ENCODE results near the gene AVP. TPM values are rescaled to one million over a fixed set of nuclear protein-coding genes. Genes with fewer than 3 reads are reported as not detected.

Gene AVP
- not detected for total RNA-seq
- long read RNA-seq, donor 1, result 0 reads
- long read RNA-seq, donor 2, result 0 reads

GRCh38 chr20:3084283-3084985, at the start of gene AVP:
TSS of gene AVP (minus strand) at chr20:3084724. CDS start at chr20:3084674, 50 bp downstream.
- no peaks in the 10 kb centered on the region for H3K36me3 ChIP-seq (ENCODE audit: low read depth)

GRCh38 chr20:3134151-3134550, 49.6 kb upstream of the AVP start:
- intact Hi-C loops (cut with DNase I, micrococcal nuclease), result no loop called here
- TF ChIP-seq, protein P1, sequence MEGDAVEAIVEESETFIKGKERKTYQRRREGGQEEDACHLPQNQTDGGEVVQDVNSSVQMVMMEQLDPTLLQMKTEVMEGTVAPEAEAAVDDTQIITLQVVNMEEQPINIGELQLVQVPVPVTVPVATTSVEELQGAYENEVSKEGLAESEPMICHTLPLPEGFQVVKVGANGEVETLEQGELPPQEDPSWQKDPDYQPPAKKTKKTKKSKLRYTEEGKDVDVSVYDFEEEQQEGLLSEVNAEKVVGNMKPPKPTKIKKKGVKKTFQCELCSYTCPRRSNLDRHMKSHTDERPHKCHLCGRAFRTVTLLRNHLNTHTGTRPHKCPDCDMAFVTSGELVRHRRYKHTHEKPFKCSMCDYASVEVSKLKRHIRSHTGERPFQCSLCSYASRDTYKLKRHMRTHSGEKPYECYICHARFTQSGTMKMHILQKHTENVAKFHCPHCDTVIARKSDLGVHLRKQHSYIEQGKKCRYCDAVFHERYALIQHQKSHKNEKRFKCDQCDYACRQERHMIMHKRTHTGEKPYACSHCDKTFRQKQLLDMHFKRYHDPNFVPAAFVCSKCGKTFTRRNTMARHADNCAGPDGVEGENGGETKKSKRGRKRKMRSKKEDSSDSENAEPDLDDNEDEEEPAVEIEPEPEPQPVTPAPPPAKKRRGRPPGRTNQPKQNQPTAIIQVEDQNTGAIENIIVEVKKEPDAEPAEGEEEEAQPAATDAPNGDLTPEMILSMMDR (IDR thresholded peaks at IDR 0.05), result no peak
- ATAC-seq (no peak), DNase-seq (no peak)
- H3K4me3 ChIP-seq, result no peak overlapping the region
- H3K9me3 ChIP-seq, result no peaks in the 10 kb centered on the region
- no peaks in the 10 kb centered on the region for H3K36me3 ChIP-seq (ENCODE audit: low read depth)
- no peaks in the 10 kb centered on the region for H3K4me1 ChIP-seq (ENCODE audit: low read depth)

More at GRCh38 chr20:3084283-3084985, at the start of gene AVP:
- Histone ChIP-seq H3K9me3 (no peaks in the 10 kb centered on the region), H3K4me1 (ENCODE audit: low read depth) (peaks cover 10% of the 10 kb centered on the region), H3K4me3 (no peak within 1 kb of the TSS)
- DNase-seq (no peak), ATAC-seq (no peak)
- intact Hi-C loops (cut with DNase I, micrococcal nuclease), result no loop called here
- TF ChIP-seq, protein P1 (IDR thresholded peaks at IDR 0.05), result no peak

DNA sequence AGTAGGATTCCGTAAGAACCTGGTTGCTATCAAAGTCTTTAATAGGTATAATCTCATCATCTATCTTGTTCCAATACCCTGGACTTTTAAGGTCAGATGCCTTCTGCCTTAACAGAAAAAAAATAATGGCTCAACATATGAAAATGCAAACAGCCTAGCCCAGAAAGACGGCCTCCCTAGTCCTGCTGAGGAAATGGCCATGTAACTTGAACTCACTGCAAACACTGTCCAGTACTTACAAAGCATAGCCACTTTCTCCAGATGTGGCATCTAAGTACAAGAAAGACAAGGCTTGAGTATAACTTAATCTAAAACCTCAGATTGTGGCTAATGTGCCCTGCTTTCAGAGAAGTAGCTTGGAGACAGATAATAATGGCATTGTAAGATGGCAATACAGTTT, 48.6 kb upstream of the AVP start:
- intact Hi-C loops (cut with DNase I, micrococcal nuclease), result no loop called here
- TF ChIP-seq, protein P1 (IDR thresholded peaks at IDR 0.05), result no peak

GRCh38 chr20:3130051-3130600, 45.6 kb upstream of the AVP start:
- ATAC-seq, result no peak
- no peaks in the 10 kb centered on the region for H3K36me3 ChIP-seq (ENCODE audit: low read depth)
- no peak for DNase-seq
- no peak overlapping the region for H3K4me3 ChIP-seq
- intact Hi-C loops (cut with DNase I, micrococcal nuclease), result no loop called here
- H3K9me3 ChIP-seq, result peaks cover 1% of the 10 kb centered on the region
- TF ChIP-seq, protein P1 (IDR thresholded peaks at IDR 0.05), result no peak
- H3K4me1 ChIP-seq (ENCODE audit: low read depth), result no peaks in the 10 kb centered on the region

More for the DNA sequence above, 48.6 kb upstream of the AVP start:
- Histone ChIP-seq H3K4me1 (ENCODE audit: low read depth) (no peaks in the 10 kb centered on the region), H3K9me3 (no peaks in the 10 kb centered on the region), H3K36me3 (ENCODE audit: low read depth) (no peaks in the 10 kb centered on the region), H3K4me3 (no peak overlapping the region)
- DNase-seq, result no peak
- no peak for ATAC-seq

GRCh38 chr20:3129094-3129493, 44.6 kb upstream of the AVP start:
- Histone ChIP-seq H3K9me3 (peaks cover 3% of the 10 kb centered on the region), H3K4me3 (no peak overlapping the region), H3K4me1 (ENCODE audit: low read depth) (no peaks in the 10 kb centered on the region), H3K36me3 (ENCODE audit: low read depth) (no peaks in the 10 kb centered on the region)
- no peak for ATAC-seq
- intact Hi-C loops (cut with DNase I, micrococcal nuclease), result no loop called here
- TF ChIP-seq, protein P1 (IDR thresholded peaks at IDR 0.05), result no peak
- no peak for DNase-seq
